HFF-Myc (cell line): Measurements from ENCODE around the gene ANAPC10.
"Not testable (repeated sequence)": the region's sequence is repeated elsewhere in the genome, so short reads cannot be mapped to it uniquely, and the experiment has no call there.

ENCODE experiments used
- DNase-seq: peaks from one replicate; pipeline ENCODE4 v3.0.0-alpha.2; 2011; ENCODE audit warnings: low read depth; ENCODE audit errors: extremely low read depth
- H3K4me3 ChIP-seq: replicated peaks from 2 replicates; pipeline ENCODE4 v1.5.1; 2011; ENCODE audit warnings: low read depth, mild to moderate bottlenecking, control low read depth, low read length
- CTCF ChIP-seq: IDR thresholded peaks from 2 replicates; pipeline ENCODE4 v1.5.1; 2012; ENCODE audit warnings: mild to moderate bottlenecking, low read depth, low read length, control low read depth; ENCODE audit errors: missing control alignments

The ANAPC10 gene

GRCh38 chr4:145034727-145035211, 63.2 kb downstream of the ANAPC10 start:
- TF ChIP-seq CTCF, result no peak
- H3K4me3 ChIP-seq, result no peak overlapping the region
- no peak for DNase-seq

GRCh38 chr4:145019346-145019745, 78.7 kb downstream of the ANAPC10 start:
- no peak for DNase-seq
- TF ChIP-seq CTCF, result no peak

GRCh38 chr4:145014365-145014764, 83.6 kb downstream of the ANAPC10 start:
- no peak overlapping the region for H3K4me3 ChIP-seq
- no peak for TF ChIP-seq CTCF
- DNase-seq, result no peak

More at GRCh38 chr4:145019346-145019745, 78.7 kb downstream of the ANAPC10 start:
- H3K4me3 ChIP-seq, result no peak overlapping the region

GRCh38 chr4:145012841-145013240, 85.2 kb downstream of the ANAPC10 start:
- H3K4me3 ChIP-seq, result no peak overlapping the region
- no peak for TF ChIP-seq CTCF
- DNase-seq, result peak; percentile 39

- no peak for DNase-seq
- H3K4me3 ChIP-seq, result no peak overlapping the region
- no peak for TF ChIP-seq CTCF
Observed at GRCh38 chr4:145011636-145012035, 86.4 kb downstream of the ANAPC10 start.

- not testable (repeated sequence) for H3K4me3 ChIP-seq
Observed at GRCh38 chr4:145010315-145010714, 87.7 kb downstream of the ANAPC10 start.

GRCh38 chr4:145003675-145004074, 94.3 kb downstream of the ANAPC10 start:
- no peak overlapping the region for H3K4me3 ChIP-seq
- no peak for DNase-seq
- TF ChIP-seq CTCF, result no peak

More at GRCh38 chr4:145010315-145010714, 87.7 kb downstream of the ANAPC10 start:
- not testable (repeated sequence) for DNase-seq
